ENCODE measurements around the gene PCDHB1.
"Not testable (repeated sequence)": the region's sequence is repeated elsewhere in the genome, so short reads cannot be mapped to it uniquely, and the experiment has no call there.

The PCDHB1 gene

DNA sequence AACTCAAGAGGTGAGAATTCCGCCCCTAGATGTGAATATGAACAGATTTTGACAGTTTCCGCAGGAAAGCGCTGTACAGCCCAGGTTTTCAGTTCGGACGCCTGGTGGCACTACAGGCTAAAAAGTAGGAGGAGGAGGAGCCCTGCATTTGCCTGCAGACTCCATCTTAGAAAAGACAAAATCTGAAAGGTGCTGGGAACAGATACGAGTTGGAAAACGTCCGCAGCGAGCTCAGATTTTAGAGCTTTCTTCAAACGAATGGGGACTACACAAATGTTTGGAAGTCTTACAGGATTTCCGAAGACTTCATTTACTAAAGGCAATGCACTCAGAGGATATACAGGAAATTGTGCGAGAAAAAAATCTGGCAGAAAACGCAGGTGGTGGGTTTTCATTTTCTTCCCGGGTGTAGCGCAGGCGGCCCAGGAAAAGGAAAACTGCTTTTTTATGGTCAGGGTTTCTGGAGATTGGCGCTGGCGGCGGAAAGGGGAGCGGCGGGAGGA, 33.4 kb downstream of the PCDHB1 start:
- no peak for DNase-seq (ENCODE audit: low read depth, low spot score)

DNA sequence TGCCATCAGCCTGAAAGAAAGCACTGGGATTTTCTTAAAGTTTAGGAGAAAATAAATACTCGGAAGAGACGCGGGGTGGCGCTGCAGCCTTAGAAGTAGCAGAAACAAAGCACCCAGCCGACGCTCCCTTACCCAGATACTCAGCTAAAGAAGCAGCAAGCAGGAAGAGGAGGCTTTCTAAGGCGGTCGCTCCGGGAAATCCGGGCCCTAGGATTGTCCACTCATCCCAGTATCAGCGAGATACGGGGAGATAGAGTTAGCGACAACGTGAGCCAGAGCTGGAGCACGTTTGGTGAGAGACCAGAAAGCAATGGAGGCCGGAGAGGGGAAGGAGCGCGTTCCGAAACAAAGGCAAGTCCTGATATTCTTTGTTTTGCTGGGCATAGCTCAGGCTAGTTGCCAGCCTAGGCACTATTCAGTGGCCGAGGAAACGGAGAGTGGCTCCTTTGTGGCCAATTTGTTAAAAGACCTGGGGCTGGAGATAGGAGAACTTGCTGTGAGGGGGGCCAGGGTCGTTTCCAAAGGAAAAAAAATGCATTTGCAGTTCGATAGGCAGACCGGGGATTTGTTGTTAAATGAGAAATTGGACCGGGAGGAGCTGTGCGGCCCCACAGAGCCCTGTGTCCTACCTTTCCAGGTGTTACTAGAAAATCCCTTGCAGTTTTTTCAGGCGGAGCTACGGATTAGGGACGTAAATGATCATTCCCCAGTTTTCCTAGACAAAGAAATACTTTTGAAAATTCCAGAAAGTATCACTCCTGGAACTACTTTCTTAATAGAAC, 43.5 kb downstream of the PCDHB1 start, which contains the start of gene PCDHB2:
PCDHB2 (plus strand) TSS at position 135 of the 782 bp plus-strand sequence; CDS start at position 311, 176 bp downstream.
- DNase-seq (ENCODE audit: low read depth, low spot score), result no peak

DNA sequence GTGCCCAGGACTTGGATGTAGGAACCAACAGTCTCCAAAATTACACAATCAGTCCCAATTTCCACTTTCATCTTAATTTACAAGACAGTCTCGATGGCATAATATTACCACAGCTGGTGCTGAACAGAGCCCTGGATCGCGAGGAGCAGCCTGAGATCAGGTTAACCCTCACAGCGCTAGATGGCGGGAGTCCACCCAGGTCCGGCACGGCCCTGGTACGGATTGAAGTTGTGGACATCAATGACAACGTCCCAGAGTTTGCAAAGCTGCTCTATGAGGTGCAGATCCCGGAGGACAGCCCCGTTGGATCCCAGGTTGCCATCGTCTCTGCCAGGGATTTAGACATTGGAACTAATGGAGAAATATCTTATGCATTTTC, 44.1 kb downstream of the PCDHB1 start:
- DNase-seq (ENCODE audit: low read depth, low spot score), result no peak

DNA sequence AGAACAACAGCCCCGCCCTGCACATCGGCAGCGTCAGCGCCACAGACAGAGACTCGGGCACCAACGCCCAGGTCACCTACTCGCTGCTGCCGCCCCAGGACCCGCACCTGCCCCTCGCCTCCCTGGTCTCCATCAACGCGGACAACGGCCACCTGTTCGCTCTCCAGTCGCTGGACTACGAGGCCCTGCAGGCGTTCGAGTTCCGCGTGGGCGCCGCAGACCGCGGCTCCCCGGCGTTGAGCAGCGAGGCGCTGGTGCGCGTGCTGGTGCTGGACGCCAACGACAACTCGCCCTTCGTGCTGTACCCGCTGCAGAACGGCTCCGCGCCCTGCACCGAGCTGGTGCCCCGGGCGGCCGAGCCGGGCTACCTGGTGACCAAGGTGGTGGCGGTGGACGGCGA, 45.0 kb downstream of the PCDHB1 start:
- DNase-seq (ENCODE audit: low read depth, low spot score), result not testable (repeated sequence)

DNA sequence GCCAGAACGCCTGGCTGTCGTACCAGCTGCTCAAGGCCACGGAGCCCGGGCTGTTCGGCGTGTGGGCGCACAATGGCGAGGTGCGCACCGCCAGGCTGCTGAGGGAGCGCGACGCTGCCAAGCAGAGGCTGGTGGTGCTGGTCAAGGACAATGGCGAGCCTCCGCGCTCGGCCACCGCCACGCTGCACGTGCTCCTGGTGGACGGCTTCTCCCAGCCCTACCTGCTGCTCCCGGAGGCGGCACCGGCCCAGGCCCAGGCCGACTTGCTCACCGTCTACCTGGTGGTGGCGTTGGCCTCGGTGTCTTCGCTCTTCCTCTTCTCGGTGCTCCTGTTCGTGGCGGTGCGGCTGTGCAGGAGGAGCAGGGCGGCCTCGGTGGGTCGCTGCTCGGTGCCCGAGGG, 45.4 kb downstream of the PCDHB1 start:
- DNase-seq (ENCODE audit: low read depth, low spot score), result not testable (repeated sequence)

DNA sequence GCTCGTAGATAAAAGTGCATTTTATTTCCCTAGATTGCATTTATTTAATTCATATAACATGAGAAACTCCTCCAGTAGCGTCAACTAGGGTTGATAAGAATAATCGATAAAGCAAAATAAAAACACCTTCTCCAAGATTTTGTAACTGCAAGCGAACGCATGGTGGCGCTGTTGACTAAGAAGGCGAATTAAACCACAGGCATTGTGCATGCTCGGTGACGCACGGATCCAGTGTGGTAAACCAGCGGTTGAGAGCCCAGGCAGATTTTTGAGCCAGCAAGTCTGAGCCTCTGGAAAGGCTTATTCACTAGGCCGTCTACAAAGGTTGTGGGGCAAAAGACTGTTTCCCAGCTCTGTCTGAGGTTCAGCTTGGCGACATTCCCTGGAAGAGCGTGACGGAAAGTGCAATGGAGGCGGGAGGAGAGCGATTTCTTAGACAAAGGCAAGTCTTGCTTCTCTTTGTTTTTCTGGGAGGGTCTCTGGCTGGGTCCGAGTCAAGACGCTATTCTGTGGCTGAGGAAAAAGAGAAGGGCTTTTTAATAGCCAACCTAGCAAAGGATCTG, 49.1 kb downstream of the PCDHB1 start, which contains the start of gene PCDHB3:
PCDHB3 (plus strand) TSS at position 231 of the 563 bp plus-strand sequence; CDS start at position 408, 177 bp downstream.
- DNase-seq (ENCODE audit: low read depth, low spot score), result no peak

DNA sequence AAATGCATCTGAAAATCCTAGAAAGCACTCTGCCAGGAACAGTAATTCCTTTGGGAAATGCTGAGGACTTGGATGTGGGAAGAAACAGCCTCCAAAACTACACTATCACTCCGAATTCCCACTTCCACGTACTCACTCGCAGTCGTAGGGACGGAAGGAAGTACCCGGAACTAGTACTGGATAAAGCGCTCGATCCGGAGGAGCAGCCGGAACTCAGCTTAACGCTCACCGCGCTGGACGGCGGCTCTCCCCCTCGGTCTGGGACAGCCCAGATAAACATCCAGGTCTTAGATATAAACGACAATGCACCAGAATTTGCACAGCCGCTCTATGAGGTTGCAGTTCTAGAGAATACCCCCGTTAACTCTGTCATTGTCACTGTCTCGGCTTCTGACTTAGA, 49.9 kb downstream of the PCDHB1 start:
- no peak for DNase-seq (ENCODE audit: low read depth, low spot score)

DNA sequence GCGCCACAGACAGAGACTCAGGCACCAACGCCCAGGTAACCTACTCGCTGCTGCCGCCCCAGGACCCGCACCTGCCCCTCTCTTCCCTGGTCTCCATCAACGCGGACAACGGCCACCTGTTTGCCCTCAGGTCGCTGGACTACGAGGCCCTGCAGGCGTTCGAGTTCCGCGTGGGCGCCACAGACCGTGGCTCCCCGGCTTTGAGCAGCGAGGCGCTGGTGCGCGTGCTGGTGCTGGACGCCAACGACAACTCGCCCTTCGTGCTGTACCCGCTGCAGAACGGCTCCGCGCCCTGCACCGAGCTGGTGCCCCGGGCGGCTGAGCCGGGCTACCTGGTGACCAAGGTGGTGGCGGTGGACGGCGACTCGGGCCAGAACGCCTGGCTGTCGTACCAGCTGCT, 50.9 kb downstream of the PCDHB1 start:
- not testable (repeated sequence) for DNase-seq (ENCODE audit: low read depth, low spot score)

DNA sequence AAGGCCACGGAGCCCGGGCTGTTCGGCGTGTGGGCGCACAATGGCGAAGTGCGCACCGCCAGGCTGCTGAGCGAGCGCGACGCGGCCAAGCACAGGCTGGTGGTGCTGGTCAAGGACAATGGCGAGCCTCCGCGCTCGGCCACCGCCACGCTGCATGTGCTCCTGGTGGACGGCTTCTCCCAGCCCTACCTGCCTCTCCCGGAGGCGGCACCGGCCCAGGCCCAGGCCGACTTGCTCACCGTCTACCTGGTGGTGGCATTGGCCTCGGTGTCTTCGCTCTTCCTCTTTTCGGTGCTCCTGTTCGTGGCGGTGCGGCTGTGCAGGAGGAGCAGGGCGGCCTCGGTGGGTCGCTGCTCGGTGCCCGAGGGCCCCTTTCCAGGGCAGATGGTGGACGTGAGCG, 51.3 kb downstream of the PCDHB1 start:
- DNase-seq (ENCODE audit: low read depth, low spot score), result not testable (repeated sequence)

DNA sequence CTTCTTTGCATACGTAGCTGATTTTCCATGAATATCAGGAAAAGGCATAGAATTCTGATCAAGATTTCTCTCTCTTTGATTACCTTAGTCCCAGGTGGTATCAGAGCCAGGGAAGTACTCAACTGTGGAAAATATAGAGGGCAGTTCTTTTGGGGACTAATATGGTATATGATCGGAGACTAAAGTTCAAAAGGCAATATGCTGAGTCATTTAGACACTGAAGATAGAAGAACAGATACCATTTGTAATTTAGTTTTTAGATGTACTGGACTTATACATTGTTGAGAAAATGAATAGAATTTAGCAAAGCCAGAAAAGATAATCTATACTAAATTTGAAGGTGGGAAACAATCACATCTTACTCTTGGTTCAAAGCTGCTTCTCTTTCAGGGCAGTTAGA, 54.2 kb downstream of the PCDHB1 start:
- no peak for DNase-seq (ENCODE audit: low read depth, low spot score)

Data from activated CD4-positive, CD25-positive, alpha-beta regulatory T cell treated with anti-CD3 and anti-CD28 coated beads, Interleukin-2, amount 50 U/mL, for 16 hours (primary cell).